ENCODE measurements around the gene ADGRG1. TPM values are rescaled to one million over a fixed set of nuclear protein-coding genes. Genes with fewer than 3 reads are reported as not detected.

Gene ADGRG1
- total RNA-seq, 1 donor from 2014 or later, result 4.8 TPM

DNA sequence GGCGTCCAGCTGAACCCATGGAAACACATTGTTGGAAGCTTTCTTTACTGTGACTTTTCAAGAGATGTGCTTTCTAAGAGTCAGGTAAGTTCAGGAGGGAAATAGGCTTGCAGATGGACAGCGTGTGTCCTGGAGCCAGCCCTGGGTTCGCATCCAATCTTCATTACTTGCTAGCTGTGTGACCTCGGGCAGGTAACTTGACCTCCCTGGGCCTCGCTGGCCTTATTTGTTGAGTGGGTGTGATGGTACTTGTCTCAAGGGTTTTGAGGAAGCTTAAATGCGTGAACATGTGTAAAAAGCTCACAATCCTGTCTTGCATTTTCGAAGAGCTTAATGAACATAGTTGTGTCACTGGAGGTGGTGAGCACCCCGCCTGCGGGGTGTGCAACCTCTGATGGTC, 11.8 kb downstream of the ADGRG1 start:
- no peaks in the 10 kb centered on the region for H3K27me3 Mint-ChIP-seq (ENCODE audit: unreplicated experiment)
- no peak for DNase-seq (ENCODE audit: extremely low spot score, unreplicated experiment)
- no peaks in the 10 kb centered on the region for H3K36me3 Mint-ChIP-seq (ENCODE audit: unreplicated experiment)
- H3K4me3 Mint-ChIP-seq (ENCODE audit: unreplicated experiment), result no peak overlapping the region
- peaks cover 13% of the 10 kb centered on the region for H3K4me1 Mint-ChIP-seq (ENCODE audit: unreplicated experiment)
- TF ChIP-seq CTCF (IDR thresholded peaks at IDR 0.05), result no peak
- H3K9me3 Mint-ChIP-seq (ENCODE audit: unreplicated experiment), result no peaks in the 10 kb centered on the region
- no peak overlapping the region for H3K27ac Mint-ChIP-seq (ENCODE audit: unreplicated experiment)

- Mint-ChIP-seq H3K27ac (ENCODE audit: unreplicated experiment) (no peak overlapping the region), H3K4me3 (ENCODE audit: unreplicated experiment) (no peak overlapping the region)
Measured at GRCh38 chr16:57640612-57641011, 12.2 kb downstream of the ADGRG1 start.

DNA sequence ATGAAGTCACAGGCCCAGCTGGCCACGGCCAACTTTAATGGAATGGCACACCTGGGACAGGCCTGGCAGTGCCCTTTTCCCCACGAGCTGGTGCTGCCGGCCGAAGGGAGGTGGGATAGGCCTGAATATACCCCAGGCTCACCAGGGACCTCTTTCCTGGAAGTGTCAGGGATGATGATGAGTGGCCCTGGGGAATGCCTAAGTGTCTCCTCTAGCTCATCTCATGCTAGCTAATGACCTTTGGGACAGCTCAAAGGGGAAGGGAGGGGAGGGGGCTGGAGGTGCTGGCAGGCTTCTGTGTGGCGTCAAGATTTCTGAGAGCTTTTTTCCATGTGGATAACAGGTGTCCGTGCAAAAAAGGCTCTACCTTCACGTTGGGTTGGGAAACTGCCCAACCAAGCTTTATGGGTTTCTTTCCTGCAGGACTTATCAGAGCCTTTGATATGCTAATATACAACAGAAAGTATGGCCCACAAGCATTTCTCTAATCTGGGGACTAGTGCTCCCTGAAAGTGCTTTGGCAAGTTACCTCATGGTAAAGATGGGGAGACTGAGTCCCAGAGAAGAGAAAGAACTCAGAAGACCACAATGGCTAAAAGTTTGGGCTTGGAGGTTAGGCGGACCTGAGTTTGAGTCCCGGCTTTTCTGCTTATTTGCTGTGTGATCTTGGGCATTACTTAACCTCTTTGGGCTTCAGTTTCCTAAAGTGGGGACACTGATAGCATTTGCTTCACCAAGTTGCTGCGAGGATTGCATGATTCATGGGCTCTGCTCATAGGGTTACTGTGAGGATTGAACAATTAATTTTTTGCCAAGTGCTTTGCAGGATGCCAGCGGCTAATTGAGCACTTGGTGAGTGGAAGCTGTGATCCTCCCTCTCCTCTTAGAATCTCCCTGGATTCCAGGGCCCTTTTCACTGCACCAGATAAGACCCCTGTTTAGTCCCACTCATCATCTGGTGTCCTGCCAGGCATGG, 14.0 kb downstream of the ADGRG1 start:
- Mint-ChIP-seq H3K27me3 (ENCODE audit: unreplicated experiment) (no peaks in the 10 kb centered on the region), H3K9me3 (ENCODE audit: unreplicated experiment) (no peaks in the 10 kb centered on the region), H3K4me3 (ENCODE audit: unreplicated experiment) (no peak overlapping the region), H3K4me1 (ENCODE audit: unreplicated experiment) (peaks cover 21% of the 10 kb centered on the region), H3K36me3 (ENCODE audit: unreplicated experiment) (no peaks in the 10 kb centered on the region), H3K27ac (ENCODE audit: unreplicated experiment) (no peak overlapping the region)
- TF ChIP-seq CTCF (IDR thresholded peaks at IDR 0.05), result no peak
- no peak for DNase-seq (ENCODE audit: extremely low spot score, unreplicated experiment)

More at GRCh38 chr16:57640612-57641011, 12.2 kb downstream of the ADGRG1 start:
- Mint-ChIP-seq H3K27me3 (ENCODE audit: unreplicated experiment) (no peaks in the 10 kb centered on the region), H3K9me3 (ENCODE audit: unreplicated experiment) (no peaks in the 10 kb centered on the region), H3K36me3 (ENCODE audit: unreplicated experiment) (no peaks in the 10 kb centered on the region), H3K4me1 (ENCODE audit: unreplicated experiment) (peaks cover 14% of the 10 kb centered on the region)
- no peak for TF ChIP-seq CTCF (IDR thresholded peaks at IDR 0.05)
- no peak for DNase-seq (ENCODE audit: extremely low spot score, unreplicated experiment)

DNA sequence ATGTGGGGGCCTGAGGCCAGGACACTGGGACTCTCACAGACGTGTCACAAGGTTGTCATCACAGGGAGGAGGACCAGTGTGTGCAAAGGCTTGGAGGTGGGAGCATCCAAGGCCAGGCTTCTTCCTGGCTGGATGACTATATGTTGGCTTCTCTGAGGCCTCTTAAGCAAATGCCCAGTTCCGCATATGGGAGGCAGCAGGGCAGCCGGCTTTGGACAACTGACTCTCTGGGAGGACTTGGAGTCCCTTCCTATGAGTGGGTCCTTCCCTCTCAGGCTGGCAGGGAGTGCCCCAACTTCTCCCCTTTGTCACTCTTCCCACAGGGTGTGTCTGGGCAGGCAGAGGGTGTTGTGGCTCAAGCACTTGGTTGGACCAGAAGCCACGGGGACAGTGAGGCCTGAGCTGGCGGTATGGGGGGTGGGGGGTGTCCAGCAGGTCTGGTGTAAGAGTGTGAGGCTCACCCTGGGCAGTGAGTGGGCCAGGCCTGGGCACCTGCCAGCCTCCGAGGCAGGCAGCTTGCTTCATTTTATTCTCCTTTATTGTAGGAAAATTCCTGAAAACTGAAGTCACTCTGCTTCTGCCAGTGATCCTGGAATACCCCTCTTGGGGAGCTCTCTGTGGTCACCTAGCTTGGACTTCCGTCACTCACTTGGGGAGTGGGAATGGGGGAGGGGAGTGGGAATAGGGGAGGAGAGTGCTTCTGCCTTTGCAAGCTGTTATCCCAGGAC, 14.9 kb downstream of the ADGRG1 start:
- Mint-ChIP-seq H3K27me3 (ENCODE audit: unreplicated experiment) (no peaks in the 10 kb centered on the region), H3K4me1 (ENCODE audit: unreplicated experiment) (peaks cover 21% of the 10 kb centered on the region), H3K27ac (ENCODE audit: unreplicated experiment) (no peak overlapping the region), H3K9me3 (ENCODE audit: unreplicated experiment) (no peaks in the 10 kb centered on the region), H3K36me3 (ENCODE audit: unreplicated experiment) (no peaks in the 10 kb centered on the region), H3K4me3 (ENCODE audit: unreplicated experiment) (no peak overlapping the region)
- TF ChIP-seq CTCF (IDR thresholded peaks at IDR 0.05), result no peak
- no peak for DNase-seq (ENCODE audit: extremely low spot score, unreplicated experiment)

GRCh38 chr16:57643910-57644309, 15.5 kb downstream of the ADGRG1 start:
- H3K27me3 Mint-ChIP-seq (ENCODE audit: unreplicated experiment), result no peaks in the 10 kb centered on the region
- H3K4me1 Mint-ChIP-seq (ENCODE audit: unreplicated experiment), result peaks cover 21% of the 10 kb centered on the region

More at GRCh38 chr16:57643910-57644309, 15.5 kb downstream of the ADGRG1 start:
- no peak for DNase-seq (ENCODE audit: extremely low spot score, unreplicated experiment)
- no peak for TF ChIP-seq CTCF (IDR thresholded peaks at IDR 0.05)
- Mint-ChIP-seq H3K27ac (ENCODE audit: unreplicated experiment) (no peak overlapping the region), H3K4me3 (ENCODE audit: unreplicated experiment) (no peak overlapping the region), H3K9me3 (ENCODE audit: unreplicated experiment) (no peaks in the 10 kb centered on the region), H3K36me3 (ENCODE audit: unreplicated experiment) (no peaks in the 10 kb centered on the region)

Measured in osteocyte (in vitro differentiated cells).